PC-3 (cell line): ENCODE results near the gene RIPK3. TPM values are rescaled to one million over a fixed set of nuclear protein-coding genes. Genes with fewer than 3 reads are reported as not detected.

Source experiments
- ATAC-seq: fragments of 200-7000 bp; cut with Tn5 transposase; 2 replicates; pipeline ENCODE4 v1.9.1; 2020; ENCODE audit warnings: mild to moderate bottlenecking, moderate library complexity
- BruUV-seq: library from RNA; stranded (reverse); fragments of 400-500 nt; replicated peaks from 2 replicates; lab custom pipeline; 2021; lab: Mats Ljungman, UMichigan
- CTCF ChIA-PET: fragments of 300-600 bp; sonication (Branson Sonifier 250); formaldehyde crosslinking; loops from one replicate; lab custom pipeline; 2022; ENCODE audit warnings: antibody characterized with exemption; lab: Charles Lee
- POLR2A ChIA-PET: fragments of 300-600 bp; sonication (Branson Sonifier 250); formaldehyde crosslinking; loops from one replicate; lab custom pipeline; 2022; ENCODE audit warnings: antibody characterized with exemption; ENCODE audit not compliant: unreplicated experiment; lab: Charles Lee
- DNase-seq: peaks from one replicate; pipeline ENCODE4 v3.0.0-alpha.2; 2015
- H2AFZ ChIP-seq: fragments of 300-600 bp; sonication (generic); 2 replicates; pipeline ENCODE4 v1.6.0; 2016; ENCODE audit warnings: antibody characterized with exemption, low read length
- H3F3A ChIP-seq: fragments of 300-600 bp; sonication (generic); one replicate; pipeline ENCODE4 v1.6.0; 2017; ENCODE audit warnings: antibody characterized with exemption, low read length, control low read depth, mild to moderate bottlenecking; ENCODE audit not compliant: unreplicated experiment
- H3K27ac ChIP-seq: fragments of 300-600 bp; sonication (generic); 2 replicates; pipeline ENCODE4 v1.5.1; 2016; ENCODE audit warnings: mild to moderate bottlenecking, low read length
- H3K27me3 ChIP-seq: fragments of 300-600 bp; sonication (generic); 2 replicates; pipeline ENCODE4 v1.6.1; 2016; ENCODE audit warnings: low read length, mixed read lengths
- H3K36me3 ChIP-seq: fragments of 300-600 bp; sonication (generic); 2 replicates; pipeline ENCODE4 v1.6.1; 2016; ENCODE audit warnings: low read depth, mixed run types, low read length, mixed read lengths
- H3K4me1 ChIP-seq: fragments of 300-600 bp; sonication (generic); 2 replicates; pipeline ENCODE4 v1.5.1; 2016; ENCODE audit warnings: low read length; ENCODE audit not compliant: insufficient read depth
- H3K4me2 ChIP-seq: fragments of 300-600 bp; sonication (generic); 2 replicates; pipeline ENCODE4 v1.6.0; 2016; ENCODE audit warnings: low read length
- H3K4me3 ChIP-seq: fragments of 300-600 bp; sonication (generic); 2 replicates; pipeline ENCODE4 v1.5.1; 2016; ENCODE audit warnings: mild to moderate bottlenecking, low read length, mixed read lengths
- H3K79me2 ChIP-seq: fragments of 300-600 bp; sonication (generic); 2 replicates; pipeline ENCODE4 v1.6.1; 2017; ENCODE audit warnings: low read length, mixed read lengths
- H3K9ac ChIP-seq: fragments of 300-600 bp; sonication (generic); 2 replicates; pipeline ENCODE4 v1.6.0; 2016; ENCODE audit warnings: mild to moderate bottlenecking, low read length
- H3K9me2 ChIP-seq: fragments of 300-600 bp; sonication (generic); replicated peaks from 2 replicates; pipeline ENCODE4 v1.6.1; 2016; ENCODE audit warnings: mixed run types, low read length, mixed read lengths
- H3K9me3 ChIP-seq: fragments of 300-600 bp; sonication (generic); 2 replicates; pipeline ENCODE4 v1.6.1; 2016; ENCODE audit warnings: low read length, mixed read lengths
- H4K20me1 ChIP-seq: fragments of 300-600 bp; sonication (generic); 2 replicates; pipeline ENCODE4 v1.6.1; 2016; ENCODE audit warnings: low read length, mixed read lengths
- CTCF ChIP-seq: fragments of 300-600 bp; sonication (generic); conservative IDR thresholded peaks from 2 replicates; pipeline ENCODE4 v1.5.1; 2017; ENCODE audit warnings: antibody characterized with exemption, low read depth, mild to moderate bottlenecking, low read length
- EZH2 ChIP-seq: fragments of 300-600 bp; sonication (generic); IDR thresholded peaks from one replicate; pipeline ENCODE4 v1.6.1; 2017; ENCODE audit warnings: antibody characterized with exemption, mild to moderate bottlenecking, low read length; ENCODE audit not compliant: unreplicated experiment
- EZH2phosphoT487 ChIP-seq: fragments of 300-600 bp; sonication (generic); IDR thresholded peaks from 2 replicates; pipeline ENCODE4 v1.6.1; 2018; ENCODE audit warnings: mild to moderate bottlenecking, antibody characterized with exemption, low read length, borderline replicate concordance
- intact Hi-C: fragments of 100-400 bp; cut with micrococcal nuclease; formaldehyde crosslinking; loops from 2 replicates; pipeline ENCODE4 v1.9.0; 2023
- total RNA-seq: library from RNA; depleted of rRNA; stranded (reverse); fragments of >200 nt; gene quantifications from 2 replicates; pipeline ENCODE4 v1.2.3, GENCODE V29; 2014

Gene RIPK3
- total RNA-seq, 1 experiment from 2014 or later = not detected

- no TSS peak for BruUV-seq
- Histone ChIP-seq H3K4me2 (peak overlapping the region; percentile 96), H3K36me3 (no peaks in the 10 kb centered on the region), H3K4me3 (peak overlapping the region; percentile 63), H3K27ac (no peak overlapping the region; the same call in 1 of the 2 replicates), H3K9ac (peak overlapping the region; percentile 49), H3K9me3 (no peaks in the 10 kb centered on the region), H4K20me1 (no peaks in the 10 kb centered on the region), H2AFZ (peak overlapping the region; percentile 91), H3K4me1 (peaks cover 24% of the 10 kb centered on the region), H3F3A (no peaks in the 10 kb centered on the region), H3K27me3 (no peaks in the 10 kb centered on the region), H3K9me2 (no peaks in the 10 kb centered on the region), H3K79me2 (no peaks in the 10 kb centered on the region)
- CTCF ChIA-PET = no interaction called here
- ATAC-seq (no peak), DNase-seq (no peak)
- POLR2A ChIA-PET = no interaction called here
- intact Hi-C loops = no loop called here
- no peak for TF ChIP-seq EZH2
- TF ChIP-seq EZH2phosphoT487 = no peak
- TF ChIP-seq CTCF = no peak
Measured at GRCh38 chr14:24368212-24368561, 28.4 kb upstream of the RIPK3 start.

- TF ChIP-seq EZH2 = no peak
- TF ChIP-seq CTCF = no peak
- no peaks in the 10 kb centered on the region for H4K20me1 ChIP-seq
- ATAC-seq (peak; percentile 29), DNase-seq (peak; percentile 83)
- H3K4me2 ChIP-seq = peak within 1 kb of the TSS; percentile 96
- H3K27me3 ChIP-seq = no peaks in the 10 kb centered on the region
- no peaks in the 10 kb centered on the region for H3K9me3 ChIP-seq
- no peaks in the 10 kb centered on the region for H3K9me2 ChIP-seq
- no peaks in the 10 kb centered on the region for H3K36me3 ChIP-seq
- peak within 1 kb of the TSS; percentile 65 for H3K9ac ChIP-seq
- peak within 1 kb of the TSS; percentile 63 for H3K4me3 ChIP-seq
- intact Hi-C loops = loop anchor here (2.0 kb wide), 2 partner anchors 35 to 75 kb away; partner anchors contain the start of gene SDR39U1
- H3K27ac ChIP-seq = peak within 1 kb of the TSS; percentile 73
- no peaks in the 10 kb centered on the region for H3K79me2 ChIP-seq
- no peaks in the 10 kb centered on the region for H3F3A ChIP-seq
- ChIA-PET CTCF (no interaction called here), POLR2A (no interaction called here)
- peak within 1 kb of the TSS; percentile 91 for H2AFZ ChIP-seq
- BruUV-seq = TSS peak; percentile 40
- peaks cover 24% of the 10 kb centered on the region for H3K4me1 ChIP-seq
Measured at GRCh38 chr14:24367514-24368211, 27.9 kb upstream of the RIPK3 start, which contains the start of gene NFATC4. Gene NFATC4 (plus strand): TSS chr14:24368184. CDS start chr14:24368341, 157 bp downstream.
